IMR-90 (cell line): Measurements from ENCODE around the gene ALDH1A2. TPM values are rescaled to one million over a fixed set of nuclear protein-coding genes. Genes with fewer than 3 reads are reported as not detected.

Experiments used
- ATAC-seq: fragments of 200-7000 bp; cut with Tn5 transposase; 2 replicates; pipeline ENCODE4 v1.9.1; 2020; ENCODE audit warnings: low read depth, mild to moderate bottlenecking, moderate library complexity
- BruUV-seq: library from RNA; stranded (reverse); fragments of 400-500 nt; replicated peaks from 2 replicates; lab custom pipeline; 2021; lab: Mats Ljungman, UMichigan
- CTCF ChIA-PET: fragments of 300-600 bp; formaldehyde crosslinking; extraction: SDS; loops from one replicate; lab custom pipeline; 2021; ENCODE audit warnings: antibody characterized with exemption; lab: Yijun Ruan, JAX
- POLR2A ChIA-PET: fragments of 300-600 bp; sonication (Branson Sonifier 250); formaldehyde crosslinking; loops from one replicate; lab custom pipeline; 2022; ENCODE audit warnings: antibody characterized with exemption; ENCODE audit not compliant: unreplicated experiment; lab: Charles Lee
- DNase-seq: peaks from one replicate; pipeline ENCODE4 v3.0.0; 2013
- H2AFZ ChIP-seq: replicated peaks from 2 replicates; pipeline ENCODE3; 2013; ENCODE audit warnings: low read length, mild to moderate bottlenecking; ENCODE audit not compliant: poor library complexity
- H2AK5ac ChIP-seq: 2 replicates; pipeline ENCODE4 v1.6.1; 2013; ENCODE audit warnings: low read depth, low read length, inconsistent platforms
- H2AK9ac ChIP-seq: replicated peaks from 2 replicates; pipeline ENCODE3; 2013; ENCODE audit warnings: mild to moderate bottlenecking, low read depth, low read length, moderate library complexity; ENCODE audit not compliant: poor library complexity
- H2BK120ac ChIP-seq: 2 replicates; pipeline ENCODE4 v1.6.1; 2013; ENCODE audit warnings: low read depth, low read length, inconsistent platforms
- H2BK15ac ChIP-seq: 3 replicates; pipeline ENCODE4 v1.6.1; 2013; ENCODE audit warnings: low read depth, low read length, inconsistent platforms
- H2BK20ac ChIP-seq: 2 replicates; pipeline ENCODE4 v1.6.1; 2013; ENCODE audit warnings: low read depth, mild to moderate bottlenecking, inconsistent platforms, low read length, moderate library complexity
- H2BK5ac ChIP-seq: 2 replicates; pipeline ENCODE4 v1.6.1; 2013; ENCODE audit warnings: mild to moderate bottlenecking, low read depth, low read length, inconsistent platforms; ENCODE audit not compliant: poor library complexity, severe bottlenecking
- H3K14ac ChIP-seq: replicated peaks from 2 replicates; pipeline ENCODE4 v1.6.1; 2013; ENCODE audit warnings: low read depth, low read length, inconsistent platforms
- H3K18ac ChIP-seq: 2 replicates; pipeline ENCODE4 v1.6.1; 2013; ENCODE audit warnings: low read depth, low read length, control low read depth
- H3K23ac ChIP-seq: 2 replicates; pipeline ENCODE4 v1.6.1; 2013; ENCODE audit warnings: low read depth, low read length, inconsistent platforms
- H3K27ac ChIP-seq: 2 replicates; pipeline ENCODE4 v1.5.1; 2013; ENCODE audit warnings: mild to moderate bottlenecking, control low read depth, low read length; ENCODE audit not compliant: insufficient read depth
- H3K27me3 ChIP-seq: 2 replicates; pipeline ENCODE4 v1.6.1; 2013; ENCODE audit warnings: low read length; ENCODE audit not compliant: control insufficient read depth, insufficient read depth
- H3K36me3 ChIP-seq: 2 replicates; pipeline ENCODE4 v1.6.1; 2013; ENCODE audit warnings: low read length, mixed read lengths; ENCODE audit not compliant: control insufficient read depth, insufficient read depth
- H3K4ac ChIP-seq: 2 replicates; pipeline ENCODE4 v1.6.1; 2013; ENCODE audit warnings: low read depth, low read length, inconsistent platforms
- H3K4me1 ChIP-seq: 2 replicates; pipeline ENCODE4 v1.6.1; 2013; ENCODE audit warnings: low read length, mixed read lengths; ENCODE audit not compliant: control insufficient read depth, insufficient read depth
- H3K4me2 ChIP-seq: 2 replicates; pipeline ENCODE4 v1.6.1; 2013; ENCODE audit warnings: low read depth, mild to moderate bottlenecking, control low read depth, low read length, moderate library complexity
- H3K4me3 ChIP-seq: 2 replicates; pipeline ENCODE4 v1.5.1; 2013; ENCODE audit warnings: low read depth, mild to moderate bottlenecking, control low read depth, low read length, moderate library complexity; ENCODE audit not compliant: insufficient read depth
- H3K56ac ChIP-seq: 2 replicates; pipeline ENCODE4 v1.6.1; 2013; ENCODE audit warnings: low read length, inconsistent platforms; ENCODE audit not compliant: insufficient read depth; ENCODE audit errors: extremely low read depth
- H3K79me1 ChIP-seq, 2 experiments: 2 replicates each; pipeline ENCODE4 v1.6.1; 2013; ENCODE audit warnings: low read length in 2 of 2, inconsistent platforms in 1 of 2, low read depth in 1 of 2
- H3K9ac ChIP-seq: 2 replicates; pipeline ENCODE4 v1.6.1; 2013; ENCODE audit warnings: low read depth, low read length, control low read depth
- H3K9me1 ChIP-seq: 2 replicates; pipeline ENCODE4 v1.6.1; 2013; ENCODE audit warnings: low read length, inconsistent platforms; ENCODE audit not compliant: insufficient read depth
- H3K9me3 ChIP-seq: 2 replicates; pipeline ENCODE4 v1.6.1; 2013; ENCODE audit warnings: low read length; ENCODE audit not compliant: control insufficient read depth, insufficient read depth
- H4K20me1 ChIP-seq: 2 replicates; pipeline ENCODE4 v1.6.1; 2013; ENCODE audit warnings: low read length, inconsistent platforms; ENCODE audit not compliant: insufficient read depth
- H4K5ac ChIP-seq: 2 replicates; pipeline ENCODE4 v1.6.1; 2013; ENCODE audit warnings: mild to moderate bottlenecking, low read depth, low read length, control low read depth
- H4K8ac ChIP-seq, 2 experiments: 2 replicates each; pipeline ENCODE4 v1.6.1; 2013; ENCODE audit warnings: low read depth in 2 of 2, low read length in 2 of 2, control low read depth in 1 of 2, inconsistent platforms in 1 of 2
- H4K91ac ChIP-seq: 2 replicates; pipeline ENCODE4 v1.6.1; 2013; ENCODE audit warnings: low read depth, low read length, inconsistent platforms; ENCODE audit not compliant: insufficient read depth
- BHLHE40 ChIP-seq: fragments of 150-350 bp; IDR thresholded peaks from 2 replicates; pipeline ENCODE4 v1.6.1; 2016; ENCODE audit warnings: mild to moderate bottlenecking, low read depth, low read length
- CHD1 ChIP-seq: IDR thresholded peaks from 2 replicates; pipeline ENCODE4 v1.6.1; 2012; ENCODE audit warnings: low read depth, low read length, improper control_type of control experiment
- FOS ChIP-seq: fragments of 150-350 bp; IDR thresholded peaks from 2 replicates; pipeline ENCODE4 v1.6.1; 2016; ENCODE audit warnings: low read depth, low read length
- MAFK ChIP-seq: IDR thresholded peaks from 2 replicates; pipeline ENCODE4 v1.6.1; 2012; ENCODE audit warnings: low read depth, low read length, improper control_type of control experiment
- MXI1 ChIP-seq: IDR thresholded peaks from 2 replicates; pipeline ENCODE4 v1.6.1; 2012; ENCODE audit warnings: low read depth, mild to moderate bottlenecking, low read length, moderate library complexity, borderline replicate concordance
- NFE2L2 ChIP-seq: fragments of 150-350 bp; IDR thresholded peaks from 2 replicates; pipeline ENCODE4 v1.6.1; 2016; ENCODE audit warnings: low read depth, mild to moderate bottlenecking, low read length
- RAD21 ChIP-seq: IDR thresholded peaks from 2 replicates; pipeline ENCODE4 v1.6.1; 2012; ENCODE audit warnings: low read length, improper control_type of control experiment
- RCOR1 ChIP-seq: IDR thresholded peaks from 2 replicates; pipeline ENCODE4 v1.6.1; 2012; ENCODE audit warnings: mild to moderate bottlenecking, low read length, improper control_type of control experiment; ENCODE audit not compliant: insufficient replicate concordance
- RFX5 ChIP-seq: IDR thresholded peaks from 2 replicates; pipeline ENCODE4 v1.8.0; 2012; ENCODE audit warnings: low read depth, mild to moderate bottlenecking, low read length, moderate library complexity
- SMC3 ChIP-seq: fragments of 150-350 bp; IDR thresholded peaks from 2 replicates; pipeline ENCODE4 v1.6.1; 2016; ENCODE audit warnings: low read depth, mild to moderate bottlenecking, antibody characterized with exemption, low read length, moderate library complexity
- WGBS, 2 experiments: methylation state at CpG; one replicate each; pipeline versions ENCODE4 v1.1.5 to v1.1.7; 2013; ENCODE audit warnings: missing lambda C conversion rate in 2 of 2; ENCODE audit not compliant: insufficient read length in 1 of 2; ENCODE audit errors: extremely low coverage in 2 of 2; 5-methylcytosine and 5-hydroxymethylcytosine counted together
- dilution Hi-C: fragments of 300-500 bp; cut with HindIII; formaldehyde crosslinking; loops from one replicate; pipeline ENCODE4 v1.14.3; 2018; ENCODE audit warnings: low sequenced_read_pairs; ENCODE audit not compliant: unreplicated experiment
- in situ Hi-C: fragments of 300-500 bp; cut with MboI; formaldehyde crosslinking; loops from 3 replicates; pipeline ENCODE4 v1.14.3; 2019; ENCODE audit warnings: low sequenced_read_pairs, inconsistent platforms, mixed read lengths
- intact Hi-C: fragments of 100-400 bp; cut with micrococcal nuclease; formaldehyde crosslinking; loops from 2 replicates; pipeline ENCODE4 v1.10.0; 2022
- polyA plus RNA-seq, 3 experiments: library from polyadenylated mRNA; depleted of rRNA; stranded (reverse); fragments of >200 nt; gene quantifications; 2 replicates each; pipeline ENCODE4 v1.2.3, GENCODE V29; 2012; ENCODE audit warnings: low replicate concordance in 1 of 3
- total RNA-seq: library from RNA; depleted of rRNA; stranded (reverse); fragments of >200 nt; gene quantifications from 2 replicates; pipeline ENCODE4 v1.2.3, GENCODE V29; 2012
- TF ChIP-seq, protein P1 (sequence below): fragments of 150-350 bp; IDR thresholded peaks from 2 replicates; pipeline ENCODE4 v1.6.1; 2016; ENCODE audit warnings: low read depth, mild to moderate bottlenecking, low read length, moderate library complexity, borderline replicate concordance
- TF ChIP-seq, protein P2 (sequence below): fragments of 150-350 bp; IDR thresholded peaks from 2 replicates; pipeline ENCODE4 v1.6.1; 2017; ENCODE audit warnings: mild to moderate bottlenecking, antibody characterized with exemption, low read length, low read depth
- TF ChIP-seq, protein P3 (sequence below): conservative IDR thresholded peaks from 2 replicates; pipeline ENCODE4 v1.5.1; 2012; ENCODE audit warnings: mild to moderate bottlenecking, low read depth, low read length, improper control_type of control experiment

Gene ALDH1A2
- total and polyA plus RNA-seq, 2 of the 4 experiments (the other 2 are of a cell fraction), result not detected

DNA sequence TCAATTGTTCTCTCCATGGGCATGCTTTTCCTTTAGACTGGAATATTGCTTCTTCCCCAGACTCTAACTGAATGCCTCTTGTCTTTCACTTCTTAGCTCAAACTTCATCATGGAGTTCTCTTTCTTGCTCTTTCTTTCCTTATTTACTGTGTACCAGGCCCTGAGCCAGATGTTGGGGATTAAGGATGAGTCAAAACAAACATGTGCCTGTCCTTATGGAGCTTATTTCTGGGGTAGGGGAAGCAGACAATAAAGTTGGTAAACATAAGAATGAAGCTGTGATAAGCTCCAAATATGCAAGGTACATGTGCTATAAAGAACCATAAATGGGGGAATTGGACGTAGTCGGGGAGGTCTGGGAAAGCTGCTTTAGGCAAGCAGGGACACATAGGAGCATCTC is 145.8 kb downstream of the ALDH1A2 start:
- Histone ChIP-seq H3K4me1 (no peaks in the 10 kb centered on the region), H2AK9ac (no peak overlapping the region), H3K18ac (no peak overlapping the region), H4K8ac (no peak overlapping the region), H4K20me1 (no peaks in the 10 kb centered on the region), H3K9me3 (no peaks in the 10 kb centered on the region), H3K27me3 (peaks cover 1% of the 10 kb centered on the region), H2AFZ (no peak overlapping the region), H3K36me3 (no peaks in the 10 kb centered on the region), H3K23ac (no peak overlapping the region), H4K5ac (no peak overlapping the region), H3K4ac (no peak overlapping the region), H3K56ac (no peak overlapping the region), H3K27ac (no peak overlapping the region), H3K9ac (no peak overlapping the region), H4K91ac (no peak overlapping the region), H2AK5ac (no peak overlapping the region), H3K9me1 (no peaks in the 10 kb centered on the region), H2BK20ac (no peak overlapping the region), H3K14ac (no peak overlapping the region), H2BK120ac (no peak overlapping the region), H3K4me2 (no peak overlapping the region), H3K79me1 (no peaks in the 10 kb centered on the region), H2BK5ac (no peak overlapping the region), H2BK15ac (no peak overlapping the region), H3K4me3 (no peak overlapping the region)
- ChIA-PET POLR2A (no interaction called here), CTCF (no interaction called here)
- intact Hi-C loops (no loop called here), in situ Hi-C loops (no loop called here), dilution Hi-C loops (no loop called here)
- no peak for TF ChIP-seq CHD1
- no peak for TF ChIP-seq NFE2L2
- TF ChIP-seq SMC3, result no peak
- TF ChIP-seq RFX5, result no peak
- TF ChIP-seq MXI1, result no peak
- TF ChIP-seq, protein P1, sequence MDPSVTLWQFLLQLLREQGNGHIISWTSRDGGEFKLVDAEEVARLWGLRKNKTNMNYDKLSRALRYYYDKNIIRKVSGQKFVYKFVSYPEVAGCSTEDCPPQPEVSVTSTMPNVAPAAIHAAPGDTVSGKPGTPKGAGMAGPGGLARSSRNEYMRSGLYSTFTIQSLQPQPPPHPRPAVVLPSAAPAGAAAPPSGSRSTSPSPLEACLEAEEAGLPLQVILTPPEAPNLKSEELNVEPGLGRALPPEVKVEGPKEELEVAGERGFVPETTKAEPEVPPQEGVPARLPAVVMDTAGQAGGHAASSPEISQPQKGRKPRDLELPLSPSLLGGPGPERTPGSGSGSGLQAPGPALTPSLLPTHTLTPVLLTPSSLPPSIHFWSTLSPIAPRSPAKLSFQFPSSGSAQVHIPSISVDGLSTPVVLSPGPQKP, result no peak
- no peak for TF ChIP-seq RAD21
- TF ChIP-seq MAFK, result no peak
- TF ChIP-seq FOS, result no peak
- TF ChIP-seq RCOR1, result no peak
- TF ChIP-seq, protein P2, sequence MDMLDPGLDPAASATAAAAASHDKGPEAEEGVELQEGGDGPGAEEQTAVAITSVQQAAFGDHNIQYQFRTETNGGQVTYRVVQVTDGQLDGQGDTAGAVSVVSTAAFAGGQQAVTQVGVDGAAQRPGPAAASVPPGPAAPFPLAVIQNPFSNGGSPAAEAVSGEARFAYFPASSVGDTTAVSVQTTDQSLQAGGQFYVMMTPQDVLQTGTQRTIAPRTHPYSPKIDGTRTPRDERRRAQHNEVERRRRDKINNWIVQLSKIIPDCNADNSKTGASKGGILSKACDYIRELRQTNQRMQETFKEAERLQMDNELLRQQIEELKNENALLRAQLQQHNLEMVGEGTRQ, result no peak
- TF ChIP-seq BHLHE40, result no peak
- TF ChIP-seq, protein P3, sequence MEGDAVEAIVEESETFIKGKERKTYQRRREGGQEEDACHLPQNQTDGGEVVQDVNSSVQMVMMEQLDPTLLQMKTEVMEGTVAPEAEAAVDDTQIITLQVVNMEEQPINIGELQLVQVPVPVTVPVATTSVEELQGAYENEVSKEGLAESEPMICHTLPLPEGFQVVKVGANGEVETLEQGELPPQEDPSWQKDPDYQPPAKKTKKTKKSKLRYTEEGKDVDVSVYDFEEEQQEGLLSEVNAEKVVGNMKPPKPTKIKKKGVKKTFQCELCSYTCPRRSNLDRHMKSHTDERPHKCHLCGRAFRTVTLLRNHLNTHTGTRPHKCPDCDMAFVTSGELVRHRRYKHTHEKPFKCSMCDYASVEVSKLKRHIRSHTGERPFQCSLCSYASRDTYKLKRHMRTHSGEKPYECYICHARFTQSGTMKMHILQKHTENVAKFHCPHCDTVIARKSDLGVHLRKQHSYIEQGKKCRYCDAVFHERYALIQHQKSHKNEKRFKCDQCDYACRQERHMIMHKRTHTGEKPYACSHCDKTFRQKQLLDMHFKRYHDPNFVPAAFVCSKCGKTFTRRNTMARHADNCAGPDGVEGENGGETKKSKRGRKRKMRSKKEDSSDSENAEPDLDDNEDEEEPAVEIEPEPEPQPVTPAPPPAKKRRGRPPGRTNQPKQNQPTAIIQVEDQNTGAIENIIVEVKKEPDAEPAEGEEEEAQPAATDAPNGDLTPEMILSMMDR, result no peak
- 80% methylated on average over 2 of the region's 2 CpGs; no CpG with 5 or more reads in 1 of the 2 experiments for WGBS, 2 experiments
- DNase-seq (no peak), ATAC-seq (no peak)
- BruUV-seq, result no TSS peak
